ENCODE measurements around the gene MYBBP1A.

The MYBBP1A gene

DNA sequence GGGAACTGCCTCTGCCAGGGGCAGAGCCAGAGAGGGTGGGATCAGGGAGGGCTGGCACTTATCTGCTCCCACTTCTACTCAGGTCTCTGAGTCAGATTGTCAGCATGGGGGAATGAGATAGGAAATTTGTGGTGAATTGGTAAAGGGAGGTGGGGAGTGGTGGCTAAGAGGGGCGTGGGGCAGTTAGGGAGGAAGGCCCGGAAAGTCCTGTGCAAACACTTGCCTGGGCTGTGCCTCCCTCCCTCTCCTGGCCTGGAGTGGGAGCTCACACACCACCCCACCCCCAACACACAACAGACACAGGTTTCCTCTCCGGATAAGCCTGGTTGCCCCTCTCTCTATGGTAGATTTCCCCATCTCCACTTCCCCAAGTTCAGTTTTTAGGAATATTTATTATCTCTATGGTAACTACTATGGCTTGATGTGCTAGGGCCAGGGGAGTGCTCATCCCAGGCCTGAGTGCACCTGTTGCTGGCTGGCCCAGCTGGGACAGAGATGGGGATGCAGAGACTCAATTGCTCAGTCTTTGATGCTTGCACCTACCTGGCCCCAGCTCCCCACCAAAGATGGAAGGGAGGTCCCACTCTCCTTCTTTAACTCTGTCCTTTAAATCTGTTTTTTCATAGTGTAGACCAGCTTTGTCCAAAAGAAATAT lies 53.8 kb downstream of the MYBBP1A start:
- no peak for DNase-seq (ENCODE audit: low read depth)
- TF ChIP-seq, protein P1, sequence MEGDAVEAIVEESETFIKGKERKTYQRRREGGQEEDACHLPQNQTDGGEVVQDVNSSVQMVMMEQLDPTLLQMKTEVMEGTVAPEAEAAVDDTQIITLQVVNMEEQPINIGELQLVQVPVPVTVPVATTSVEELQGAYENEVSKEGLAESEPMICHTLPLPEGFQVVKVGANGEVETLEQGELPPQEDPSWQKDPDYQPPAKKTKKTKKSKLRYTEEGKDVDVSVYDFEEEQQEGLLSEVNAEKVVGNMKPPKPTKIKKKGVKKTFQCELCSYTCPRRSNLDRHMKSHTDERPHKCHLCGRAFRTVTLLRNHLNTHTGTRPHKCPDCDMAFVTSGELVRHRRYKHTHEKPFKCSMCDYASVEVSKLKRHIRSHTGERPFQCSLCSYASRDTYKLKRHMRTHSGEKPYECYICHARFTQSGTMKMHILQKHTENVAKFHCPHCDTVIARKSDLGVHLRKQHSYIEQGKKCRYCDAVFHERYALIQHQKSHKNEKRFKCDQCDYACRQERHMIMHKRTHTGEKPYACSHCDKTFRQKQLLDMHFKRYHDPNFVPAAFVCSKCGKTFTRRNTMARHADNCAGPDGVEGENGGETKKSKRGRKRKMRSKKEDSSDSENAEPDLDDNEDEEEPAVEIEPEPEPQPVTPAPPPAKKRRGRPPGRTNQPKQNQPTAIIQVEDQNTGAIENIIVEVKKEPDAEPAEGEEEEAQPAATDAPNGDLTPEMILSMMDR (IDR thresholded peaks at IDR 0.05; ENCODE audit: insufficient read depth, low read depth, low read length, missing control alignments) = no peak
- H3K4me3 ChIP-seq (ENCODE audit: low read depth, low read length) = no peak overlapping the region

DNA sequence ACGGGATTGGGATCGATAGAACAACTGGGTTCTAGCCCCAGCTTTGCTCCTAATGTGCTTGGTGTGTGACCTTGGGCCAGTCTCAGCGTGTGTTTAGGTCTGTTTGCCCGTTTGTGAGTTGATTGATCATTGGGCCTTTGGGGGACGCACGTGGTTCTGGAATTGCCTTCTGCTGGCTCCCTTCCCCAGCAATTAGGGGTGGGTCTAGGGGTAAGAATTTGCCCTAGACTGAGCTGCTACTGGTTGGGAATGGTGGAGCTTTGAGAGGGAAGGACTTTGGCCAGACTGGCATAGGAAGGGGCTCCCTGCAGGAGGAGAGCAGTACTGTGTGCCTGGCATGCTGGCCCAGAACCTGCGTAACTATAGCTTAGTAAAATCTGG lies 55.0 kb downstream of the MYBBP1A start:
- no peak overlapping the region for H3K4me3 ChIP-seq (ENCODE audit: low read depth, low read length)
- TF ChIP-seq, protein P1 (IDR thresholded peaks at IDR 0.05; ENCODE audit: insufficient read depth, low read depth, low read length, missing control alignments) = no peak
- DNase-seq (ENCODE audit: low read depth) = no peak

DNA sequence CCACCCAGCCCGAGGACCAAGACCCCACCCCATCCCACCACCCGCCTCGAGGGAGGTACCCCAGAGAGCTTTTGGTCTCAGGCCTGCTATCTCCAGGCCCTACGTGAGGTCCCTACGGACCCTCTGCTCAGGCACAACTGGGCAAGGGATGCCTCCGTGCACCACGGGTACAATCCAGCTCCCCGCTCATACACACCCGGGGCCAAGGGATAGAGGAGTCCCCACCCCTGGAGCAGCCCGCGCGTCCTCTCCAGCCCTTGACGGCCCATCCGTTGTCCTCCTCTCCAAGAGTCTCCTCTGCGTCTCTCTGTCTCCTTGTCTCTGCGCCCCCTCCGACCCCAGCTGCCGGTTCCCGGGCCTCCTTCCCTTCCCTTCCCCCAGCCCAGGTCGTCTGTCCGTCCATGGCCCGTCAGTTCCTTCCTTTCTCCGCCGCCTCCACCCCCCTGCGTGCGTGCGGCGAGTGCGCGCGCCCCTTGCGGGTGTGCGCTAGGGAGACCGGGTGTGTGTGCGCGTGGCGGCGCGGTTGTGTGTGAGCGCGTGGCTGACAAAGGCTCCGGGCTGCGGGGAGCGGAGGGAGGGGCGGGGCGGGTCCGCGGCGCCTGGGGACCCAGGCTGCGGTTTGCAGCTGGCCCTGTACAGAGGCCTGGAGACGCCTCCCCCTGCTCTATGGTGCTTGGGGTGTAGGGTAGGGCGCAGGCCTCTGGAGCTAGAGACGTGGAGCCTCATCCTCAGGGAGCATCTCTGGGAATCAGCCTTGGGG lies 55.6 kb downstream of the MYBBP1A start:
- DNase-seq (ENCODE audit: low read depth) = no peak
- TF ChIP-seq, protein P1 (IDR thresholded peaks at IDR 0.05; ENCODE audit: insufficient read depth, low read depth, low read length, missing control alignments) = no peak
- H3K4me3 ChIP-seq (ENCODE audit: low read depth, low read length) = no peak overlapping the region

DNA sequence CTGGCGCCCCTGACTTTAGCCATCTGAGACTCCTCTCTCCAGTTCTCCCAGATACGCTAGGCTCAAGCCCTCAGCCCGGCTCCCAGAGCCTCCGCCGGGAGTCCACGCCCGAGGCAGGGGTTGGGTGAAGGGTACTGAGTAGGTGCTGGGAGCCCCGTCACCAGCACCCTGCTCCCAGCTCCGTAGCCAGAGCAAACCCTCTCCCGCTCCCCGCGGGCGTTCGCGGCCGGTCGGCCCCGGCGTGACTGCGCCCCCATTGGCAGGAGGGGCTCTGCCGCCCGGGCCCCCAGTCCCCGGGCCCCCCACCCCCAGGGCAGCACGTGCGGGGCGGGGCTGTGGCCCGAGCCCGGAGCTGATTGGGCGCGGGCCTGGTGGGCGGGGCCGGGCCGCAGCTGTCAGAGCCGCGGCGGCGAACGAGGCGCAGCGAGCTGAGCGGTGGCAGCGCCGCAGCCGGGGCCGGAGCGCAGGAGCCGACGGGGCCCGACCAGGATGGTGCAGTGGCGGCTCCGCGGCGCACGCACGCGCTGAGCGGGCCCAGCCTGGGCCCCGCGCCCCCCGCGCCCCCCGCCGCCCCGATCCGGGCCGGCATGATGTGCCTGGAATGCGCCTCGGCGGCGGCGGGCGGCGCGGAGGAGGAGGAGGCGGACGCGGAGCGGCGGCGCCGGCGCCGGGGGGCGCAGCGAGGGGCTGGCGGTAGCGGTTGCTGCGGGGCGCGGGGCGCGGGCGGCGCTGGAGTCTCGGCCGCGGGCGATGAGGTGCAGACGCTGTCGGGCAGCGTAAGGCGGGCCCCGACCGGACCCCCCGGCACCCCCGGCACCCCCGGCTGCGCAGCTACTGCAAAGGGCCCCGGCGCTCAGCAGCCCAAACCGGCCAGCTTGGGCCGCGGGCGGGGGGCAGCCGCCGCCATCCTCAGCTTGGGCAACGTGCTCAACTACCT lies 56.5 kb downstream of the MYBBP1A start, which contains the start of gene SPNS2:
Gene SPNS2, plus strand, starts transcription at position 421 of the 937 bp plus-strand sequence. Its CDS starts 167 bp downstream, at position 588.
- TF ChIP-seq, protein P1 (IDR thresholded peaks at IDR 0.05; ENCODE audit: insufficient read depth, low read depth, low read length, missing control alignments) = no peak
- no peak within 1 kb of the TSS for H3K4me3 ChIP-seq (ENCODE audit: low read depth, low read length)
- DNase-seq (ENCODE audit: low read depth) = peak; percentile 59

DNA sequence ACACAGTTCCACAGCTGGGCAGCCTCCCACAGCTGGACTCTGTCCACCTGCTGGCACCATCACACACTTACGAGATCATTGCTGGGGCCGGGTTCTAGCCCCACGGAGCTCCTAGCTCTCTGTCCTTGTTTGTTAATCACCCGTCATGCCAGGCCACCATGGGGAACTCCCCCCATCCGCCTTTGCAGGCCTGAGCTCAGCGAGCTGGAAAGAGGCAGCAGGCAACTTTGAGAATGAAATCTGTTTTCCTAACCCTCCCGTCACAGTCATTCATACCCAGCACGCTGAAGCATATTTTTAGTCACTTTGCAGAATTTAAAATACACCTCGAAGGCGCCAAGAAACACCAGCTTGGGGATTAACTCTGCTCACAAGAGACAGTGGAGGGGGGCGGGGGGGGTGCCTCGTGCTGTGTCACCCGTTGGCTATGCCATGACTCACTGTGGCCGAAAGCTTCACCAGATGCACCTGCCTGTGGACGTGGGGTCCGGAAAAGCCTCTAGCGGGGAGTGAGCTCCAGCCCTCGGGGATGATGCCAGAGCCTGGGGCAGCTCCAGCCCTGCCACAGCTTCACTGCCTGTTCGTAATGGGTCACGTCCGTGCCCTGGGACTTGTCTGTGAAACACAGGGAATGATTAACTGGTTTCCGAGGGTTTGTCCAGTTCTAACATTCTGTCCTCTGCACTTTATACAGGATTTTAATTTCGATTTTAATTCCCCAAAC lies 57.9 kb downstream of the MYBBP1A start:
- no peak overlapping the region for H3K4me3 ChIP-seq (ENCODE audit: low read depth, low read length)
- DNase-seq (ENCODE audit: low read depth) = peak; percentile 51
- TF ChIP-seq, protein P1 (IDR thresholded peaks at IDR 0.05; ENCODE audit: insufficient read depth, low read depth, low read length, missing control alignments) = no peak

All from GM12865 (cell line).